PFSK-1 (cell line): Measurements from ENCODE around the gene TCF25.

Experiments used
- SIN3A ChIP-seq: IDR thresholded peaks from 2 replicates; pipeline ENCODE4 v1.6.1; 2012; ENCODE audit warnings: mild to moderate bottlenecking, low read length, moderate library complexity, borderline replicate concordance; ENCODE audit not compliant: insufficient read depth
- TAF1 ChIP-seq: IDR thresholded peaks from 2 replicates; pipeline ENCODE4 v1.6.1; 2012; ENCODE audit warnings: low read length, control low read depth, borderline replicate concordance; ENCODE audit not compliant: insufficient read depth

- TF ChIP-seq TAF1 (no peak), SIN3A (no peak)
Observed at GRCh38 chr16:89858973-89859614, 14.3 kb upstream of the TCF25 start.
